Astrocyte of the spinal cord (primary cell): ENCODE results near the gene TNNT1.
A peak's percentile ranks its signal among the peaks of the same experiment; 100 is the strongest.
"Not testable (repeated sequence)": the region's sequence is repeated elsewhere in the genome, so short reads cannot be mapped to it uniquely, and the experiment has no call there.

Experiments used
- DNase-seq: peaks from one replicate; pipeline ENCODE4 v3.0.0; 2011; ENCODE audit warnings: low read depth, low spot score
- H3K4me3 ChIP-seq: 2 replicates; pipeline ENCODE4 v1.5.1; 2011; ENCODE audit warnings: low read depth, mild to moderate bottlenecking, low read length, moderate library complexity
- CTCF ChIP-seq: IDR thresholded peaks from 2 replicates; pipeline ENCODE4 v1.5.1; 2012; ENCODE audit warnings: low read depth, mild to moderate bottlenecking, low read length, inconsistent platforms
- in situ Hi-C: cut with HindIII; loops from 2 replicates; pipeline ENCODE4 v1.10.0; 2017; ENCODE audit warnings: low sequenced_read_pairs

The TNNT1 gene

GRCh38 chr19:55160128-55160985, 11.4 kb upstream of the TNNT1 start:
- in situ Hi-C loops, result no loop called here
- no peak overlapping the region for H3K4me3 ChIP-seq
- peak; percentile 72 for DNase-seq
- peak; percentile 92 for TF ChIP-seq CTCF

- no peak for TF ChIP-seq CTCF
- DNase-seq, result no peak
- H3K4me3 ChIP-seq, result no peak overlapping the region
- in situ Hi-C loops, result no loop called here
Observed at GRCh38 chr19:55158848-55159749, 10.1 kb upstream of the TNNT1 start.

- DNase-seq, result no peak
- in situ Hi-C loops, result no loop called here
- TF ChIP-seq CTCF, result no peak
- no peak overlapping the region for H3K4me3 ChIP-seq
Observed at GRCh38 chr19:55158423-55158822, 9.4 kb upstream of the TNNT1 start.

GRCh38 chr19:55157064-55157908, 8.3 kb upstream of the TNNT1 start, which contains the start of gene TNNI3:
Gene TNNI3, minus strand, starts transcription at chr19:55157732. Its CDS starts 143 bp downstream, at chr19:55157589.
- H3K4me3 ChIP-seq, result no peak within 1 kb of the TSS
- no peak for DNase-seq
- in situ Hi-C loops, result no loop called here
- TF ChIP-seq CTCF, result no peak

- TF ChIP-seq CTCF, result no peak
- in situ Hi-C loops, result no loop called here
- DNase-seq, result no peak
Observed at GRCh38 chr19:55156202-55157063, 7.4 kb upstream of the TNNT1 start.

GRCh38 chr19:55155784-55156183, 6.8 kb upstream of the TNNT1 start:
- in situ Hi-C loops, DNase-seq, H3K4me3 ChIP-seq: not testable (repeated sequence)

More at GRCh38 chr19:55156202-55157063, 7.4 kb upstream of the TNNT1 start:
- no peak overlapping the region for H3K4me3 ChIP-seq
